Neural crest cell (in vitro differentiated cells): Measurements from ENCODE around the gene AUTS2. TPM values are rescaled to one million over a fixed set of nuclear protein-coding genes. Genes with fewer than 3 reads are reported as not detected.

Experiments
- DNase-seq: peaks from one replicate; pipeline ENCODE4 v3.0.0; 2021; ENCODE audit warnings: low read depth, mixed read lengths, low spot score
- H3K27ac Mint-ChIP-seq: one replicate; pipeline ENCODE4 v1.8.0; 2021; ENCODE audit warnings: mild to moderate bottlenecking, mixed read lengths; ENCODE audit not compliant: unreplicated experiment
- H3K27me3 Mint-ChIP-seq: 2 replicates; pipeline ENCODE4 v1.8.0; 2021; ENCODE audit warnings: low read depth, mild to moderate bottlenecking, mixed read lengths
- H3K36me3 Mint-ChIP-seq: 2 replicates; pipeline ENCODE4 v1.8.0; 2021; ENCODE audit warnings: low read depth, mild to moderate bottlenecking, mixed read lengths
- H3K4me1 Mint-ChIP-seq: 2 replicates; pipeline ENCODE4 v1.8.0; 2021; ENCODE audit warnings: mixed read lengths
- H3K4me3 Mint-ChIP-seq: one replicate; pipeline ENCODE4 v1.8.0; 2021; ENCODE audit warnings: mild to moderate bottlenecking, mixed read lengths
- H3K9me3 Mint-ChIP-seq: 2 replicates; pipeline ENCODE4 v1.8.0; 2021; ENCODE audit warnings: mixed read lengths
- CTCF ChIP-seq: fragments of 200-600 bp; sonication (generic); conservative IDR thresholded peaks from 2 replicates; pipeline ENCODE4 v1.5.0; 2021; ENCODE audit warnings: antibody characterized with exemption, mild to moderate bottlenecking
- total RNA-seq: library from RNA; stranded (reverse); gene quantifications from 2 replicates; pipeline ENCODE4 v1.2.1, GENCODE V29; 2021

The AUTS2 gene
- total RNA-seq, 1 donor from 2014 or later, result 152 TPM

- peak overlapping the region; percentile 73 for H3K27ac Mint-ChIP-seq
- peaks cover 22% of the 10 kb centered on the region for H3K27me3 Mint-ChIP-seq
- H3K4me3 Mint-ChIP-seq, result peak overlapping the region; percentile 45
- H3K9me3 Mint-ChIP-seq, result no peaks in the 10 kb centered on the region
- peaks cover 51% of the 10 kb centered on the region for H3K4me1 Mint-ChIP-seq
- peaks cover 7% of the 10 kb centered on the region for H3K36me3 Mint-ChIP-seq
- TF ChIP-seq CTCF, result no peak
- peak; percentile 37 for DNase-seq
These were observed 1016.2 kb downstream of the AUTS2 start for GRCh38 chr7:70614237-70615045.

DNA sequence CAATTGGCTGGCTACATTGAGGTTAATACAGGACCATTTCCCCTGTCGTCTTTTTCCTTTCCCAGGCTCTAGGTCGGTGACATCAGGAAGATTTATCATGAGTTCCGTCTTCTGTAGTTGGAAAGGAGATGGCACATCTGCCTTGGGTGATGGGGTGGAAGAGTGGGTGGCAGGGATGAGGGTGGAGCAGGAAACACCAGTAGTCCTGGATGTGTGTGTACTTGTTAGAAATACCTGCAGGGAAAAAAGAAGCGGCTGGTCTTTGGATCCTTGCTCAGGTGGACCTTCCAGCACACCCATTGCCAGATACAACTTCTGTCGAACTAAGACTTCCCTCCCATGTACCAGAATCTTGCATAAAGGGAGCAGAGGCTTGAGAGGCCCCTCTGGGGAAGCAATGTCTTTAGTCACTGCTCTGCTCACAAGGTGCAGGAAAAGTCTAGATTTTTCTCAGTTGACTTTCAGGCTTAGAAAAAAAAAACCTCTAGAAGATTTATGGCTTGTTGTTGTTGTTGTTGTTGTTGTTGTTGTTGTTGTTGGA lies 1016.9 kb downstream of the AUTS2 start:
- peaks cover 23% of the 10 kb centered on the region for H3K27me3 Mint-ChIP-seq
- H3K4me1 Mint-ChIP-seq, result peaks cover 58% of the 10 kb centered on the region
- no peak overlapping the region for H3K27ac Mint-ChIP-seq
- peak overlapping the region; percentile 45 for H3K4me3 Mint-ChIP-seq
- peaks cover 7% of the 10 kb centered on the region for H3K36me3 Mint-ChIP-seq
- no peak for DNase-seq
- no peaks in the 10 kb centered on the region for H3K9me3 Mint-ChIP-seq
- no peak for TF ChIP-seq CTCF

GRCh38 chr7:70616211-70616610 lies 1017.9 kb downstream of the AUTS2 start:
- H3K4me3 Mint-ChIP-seq, result no peak overlapping the region
- H3K27me3 Mint-ChIP-seq, result peaks cover 27% of the 10 kb centered on the region
- H3K4me1 Mint-ChIP-seq, result peaks cover 66% of the 10 kb centered on the region
- H3K36me3 Mint-ChIP-seq, result peaks cover 3% of the 10 kb centered on the region
- H3K27ac Mint-ChIP-seq, result no peak overlapping the region
- H3K9me3 Mint-ChIP-seq, result no peaks in the 10 kb centered on the region
- no peak for TF ChIP-seq CTCF
- DNase-seq, result no peak

- peaks cover 66% of the 10 kb centered on the region for H3K4me1 Mint-ChIP-seq
- H3K27ac Mint-ChIP-seq, result no peak overlapping the region
- peaks cover 27% of the 10 kb centered on the region for H3K27me3 Mint-ChIP-seq
- no peak for DNase-seq
- TF ChIP-seq CTCF, result no peak
- peaks cover 3% of the 10 kb centered on the region for H3K36me3 Mint-ChIP-seq
- H3K4me3 Mint-ChIP-seq, result no peak overlapping the region
- H3K9me3 Mint-ChIP-seq, result no peaks in the 10 kb centered on the region
These were observed 1018.5 kb downstream of the AUTS2 start for GRCh38 chr7:70616821-70617220.

- TF ChIP-seq CTCF, result no peak
- Mint-ChIP-seq H3K27me3 (peaks cover 33% of the 10 kb centered on the region), H3K4me3 (no peak overlapping the region), H3K27ac (no peak overlapping the region), H3K36me3 (peaks cover 3% of the 10 kb centered on the region), H3K4me1 (peaks cover 57% of the 10 kb centered on the region), H3K9me3 (no peaks in the 10 kb centered on the region)
- no peak for DNase-seq
These were observed 1019.8 kb downstream of the AUTS2 start for GRCh38 chr7:70618020-70618551.
